ENCODE measurements around the gene AKR1B15.

- TF ChIP-seq, protein P1, sequence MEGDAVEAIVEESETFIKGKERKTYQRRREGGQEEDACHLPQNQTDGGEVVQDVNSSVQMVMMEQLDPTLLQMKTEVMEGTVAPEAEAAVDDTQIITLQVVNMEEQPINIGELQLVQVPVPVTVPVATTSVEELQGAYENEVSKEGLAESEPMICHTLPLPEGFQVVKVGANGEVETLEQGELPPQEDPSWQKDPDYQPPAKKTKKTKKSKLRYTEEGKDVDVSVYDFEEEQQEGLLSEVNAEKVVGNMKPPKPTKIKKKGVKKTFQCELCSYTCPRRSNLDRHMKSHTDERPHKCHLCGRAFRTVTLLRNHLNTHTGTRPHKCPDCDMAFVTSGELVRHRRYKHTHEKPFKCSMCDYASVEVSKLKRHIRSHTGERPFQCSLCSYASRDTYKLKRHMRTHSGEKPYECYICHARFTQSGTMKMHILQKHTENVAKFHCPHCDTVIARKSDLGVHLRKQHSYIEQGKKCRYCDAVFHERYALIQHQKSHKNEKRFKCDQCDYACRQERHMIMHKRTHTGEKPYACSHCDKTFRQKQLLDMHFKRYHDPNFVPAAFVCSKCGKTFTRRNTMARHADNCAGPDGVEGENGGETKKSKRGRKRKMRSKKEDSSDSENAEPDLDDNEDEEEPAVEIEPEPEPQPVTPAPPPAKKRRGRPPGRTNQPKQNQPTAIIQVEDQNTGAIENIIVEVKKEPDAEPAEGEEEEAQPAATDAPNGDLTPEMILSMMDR (IDR thresholded peaks at IDR 0.05) = no peak
- no peak for TF ChIP-seq POLR2AphosphoS5 (IDR thresholded peaks at IDR 0.05)
Observed at GRCh38 chr7:134584290-134584689, 35.4 kb downstream of the AKR1B15 start.
